HEK293 (cell line): Measurements from ENCODE around the gene PPM1N.

Source experiments
- KLF16 ChIP-seq: fragments of 450-650 bp; formaldehyde crosslinking; IDR thresholded peaks from 2 replicates; pipeline ENCODE4 v1.5.1; 2017; ENCODE audit warnings: missing biosample characterization, missing genetic modification characterization
- TCF7L2 ChIP-seq: IDR thresholded peaks from 2 replicates; pipeline ENCODE4 v1.6.1; 2011; ENCODE audit warnings: low read depth, mild to moderate bottlenecking, inconsistent platforms, low read length, moderate library complexity, borderline replicate concordance
- ZBTB21 ChIP-seq: fragments of 450-650 bp; formaldehyde crosslinking; IDR thresholded peaks from 2 replicates; pipeline ENCODE4 v1.5.1; 2017; ENCODE audit warnings: missing biosample characterization, missing genetic modification characterization
- ZFP41 ChIP-seq: fragments of 450-650 bp; formaldehyde crosslinking; IDR thresholded peaks from 2 replicates; pipeline ENCODE4 v1.5.1; 2016; ENCODE audit warnings: missing biosample characterization, missing genetic modification characterization, borderline replicate concordance
- ZNF112 ChIP-seq: fragments of 450-650 bp; formaldehyde crosslinking; IDR thresholded peaks from 2 replicates; pipeline ENCODE4 v1.5.0; 2017; ENCODE audit warnings: missing biosample characterization, missing genetic modification characterization
- ZNF132 ChIP-seq: fragments of 450-650 bp; formaldehyde crosslinking; IDR thresholded peaks from 2 replicates; pipeline ENCODE4 v1.5.1; 2017; ENCODE audit warnings: missing biosample characterization, missing genetic modification characterization, borderline replicate concordance
- ZNF19 ChIP-seq: fragments of 450-650 bp; formaldehyde crosslinking; IDR thresholded peaks from 2 replicates; pipeline ENCODE4; 2016; ENCODE audit warnings: missing biosample characterization, missing genetic modification characterization, low read depth
- ZNF2 ChIP-seq: fragments of 450-650 bp; formaldehyde crosslinking; IDR thresholded peaks from 2 replicates; pipeline ENCODE4 v1.5.1; 2016; ENCODE audit warnings: missing biosample characterization, missing genetic modification characterization
- ZNF221 ChIP-seq: fragments of 450-650 bp; formaldehyde crosslinking; IDR thresholded peaks from 2 replicates; pipeline ENCODE4 v1.5.1; 2017; ENCODE audit warnings: missing biosample characterization, missing genetic modification characterization, borderline replicate concordance
- ZNF266 ChIP-seq: fragments of 450-650 bp; formaldehyde crosslinking; IDR thresholded peaks from 2 replicates; pipeline ENCODE4 v1.5.1; 2016; ENCODE audit warnings: missing biosample characterization, missing genetic modification characterization, low read depth
- ZNF302 ChIP-seq: fragments of 450-650 bp; formaldehyde crosslinking; IDR thresholded peaks from 2 replicates; pipeline ENCODE4 v1.5.1; 2016; ENCODE audit warnings: missing biosample characterization, missing genetic modification characterization, low read depth
- ZNF341 ChIP-seq: fragments of 450-650 bp; formaldehyde crosslinking; IDR thresholded peaks from 2 replicates; pipeline ENCODE4; 2016; ENCODE audit warnings: low read depth, missing biosample characterization, missing genetic modification characterization
- ZNF501 ChIP-seq: fragments of 450-650 bp; formaldehyde crosslinking; IDR thresholded peaks from 2 replicates; pipeline ENCODE4 v1.5.1; 2016; ENCODE audit warnings: missing biosample characterization, missing genetic modification characterization
- ZNF529 ChIP-seq: fragments of 450-650 bp; formaldehyde crosslinking; IDR thresholded peaks from 2 replicates; pipeline ENCODE4 v1.5.1; 2017; ENCODE audit warnings: missing genetic modification characterization, missing biosample characterization; ENCODE audit not compliant: insufficient replicate concordance
- ZNF600 ChIP-seq: fragments of 450-650 bp; formaldehyde crosslinking; IDR thresholded peaks from 2 replicates; pipeline ENCODE4 v1.5.1; 2016; ENCODE audit warnings: missing biosample characterization, missing genetic modification characterization
- ZNF624 ChIP-seq: fragments of 450-650 bp; formaldehyde crosslinking; IDR thresholded peaks from 2 replicates; pipeline ENCODE4 v1.5.1; 2017; ENCODE audit warnings: missing biosample characterization, missing genetic modification characterization
- ZNF777 ChIP-seq: fragments of 450-650 bp; formaldehyde crosslinking; IDR thresholded peaks from 2 replicates; pipeline ENCODE4 v1.5.1; 2017; ENCODE audit warnings: missing biosample characterization, missing genetic modification characterization, borderline replicate concordance
- ZSCAN23 ChIP-seq: fragments of 450-650 bp; formaldehyde crosslinking; IDR thresholded peaks from 2 replicates; pipeline ENCODE4 v1.5.1; 2016; ENCODE audit warnings: missing biosample characterization, missing genetic modification characterization
- TF ChIP-seq, protein P1 (sequence below): fragments of 450-650 bp; formaldehyde crosslinking; IDR thresholded peaks from 2 replicates; pipeline ENCODE4 v1.5.1; 2016; ENCODE audit warnings: missing biosample characterization, missing genetic modification characterization
- TF ChIP-seq, protein P2 (sequence below): fragments of 450-650 bp; formaldehyde crosslinking; IDR thresholded peaks from 2 replicates; pipeline ENCODE4 v1.5.1; 2016; ENCODE audit warnings: missing biosample characterization, missing genetic modification characterization
- TF ChIP-seq, protein P3 (sequence below): fragments of 450-650 bp; formaldehyde crosslinking; IDR thresholded peaks from 2 replicates; pipeline ENCODE4 v1.5.1; 2017; ENCODE audit warnings: missing biosample characterization, missing genetic modification characterization
- TF ChIP-seq, protein P4 (sequence below): fragments of 450-650 bp; formaldehyde crosslinking; IDR thresholded peaks from 2 replicates; pipeline ENCODE4 v1.5.1; 2017; ENCODE audit warnings: missing biosample characterization, missing genetic modification characterization
- TF ChIP-seq, protein P5 (sequence below): fragments of 450-650 bp; formaldehyde crosslinking; IDR thresholded peaks from 2 replicates; pipeline ENCODE4 v1.5.1; 2016; ENCODE audit warnings: missing biosample characterization, missing genetic modification characterization
- TF ChIP-seq, protein P6 (sequence below): fragments of 450-650 bp; formaldehyde crosslinking; IDR thresholded peaks from 2 replicates; pipeline ENCODE4 v1.5.1; 2016; ENCODE audit warnings: missing biosample characterization, missing genetic modification characterization
- TF ChIP-seq, protein P7 (sequence below): fragments of 450-650 bp; IDR thresholded peaks from 2 replicates; pipeline ENCODE4 v1.5.1; 2018; ENCODE audit warnings: missing biosample characterization, missing genetic modification characterization

The PPM1N gene

DNA sequence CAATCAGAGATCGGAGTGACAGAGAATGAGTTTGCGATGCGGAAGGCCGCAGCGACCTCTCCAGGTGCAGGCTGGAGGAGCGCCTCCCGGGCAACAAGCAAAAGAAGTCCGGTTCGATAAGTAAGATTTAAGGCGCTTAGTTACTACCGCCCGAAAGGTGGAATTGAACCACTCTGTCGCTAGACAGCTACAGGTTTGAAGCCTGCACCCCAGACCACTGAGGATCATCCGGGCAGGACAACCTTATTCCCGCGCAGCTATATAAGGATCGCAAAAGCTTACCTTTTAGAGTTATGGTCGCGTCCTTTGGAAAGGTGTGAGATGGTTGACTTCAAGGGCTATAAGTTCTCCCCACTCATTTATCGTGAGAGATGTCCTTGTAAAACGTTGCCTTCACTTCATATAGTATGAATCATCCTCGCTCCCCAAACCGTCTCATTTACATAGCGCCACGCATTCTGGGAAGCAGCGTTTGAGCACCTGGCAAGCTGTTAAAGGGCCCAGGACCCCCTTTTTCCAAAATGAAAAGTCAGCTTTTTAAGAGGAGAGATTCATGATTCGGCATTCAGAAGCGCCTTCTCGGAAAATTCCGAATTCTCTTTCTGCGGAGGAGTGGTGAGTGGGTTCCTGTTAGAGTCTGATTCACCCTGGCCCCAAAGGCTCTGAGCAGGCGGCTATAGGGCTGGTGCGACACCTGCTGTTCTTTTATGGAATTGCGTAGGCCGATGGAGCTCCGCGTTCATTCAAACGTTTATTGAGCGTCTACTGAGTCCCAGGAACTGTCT is 19.6 kb upstream of the PPM1N start (continued):
- TF ChIP-seq, protein P1, sequence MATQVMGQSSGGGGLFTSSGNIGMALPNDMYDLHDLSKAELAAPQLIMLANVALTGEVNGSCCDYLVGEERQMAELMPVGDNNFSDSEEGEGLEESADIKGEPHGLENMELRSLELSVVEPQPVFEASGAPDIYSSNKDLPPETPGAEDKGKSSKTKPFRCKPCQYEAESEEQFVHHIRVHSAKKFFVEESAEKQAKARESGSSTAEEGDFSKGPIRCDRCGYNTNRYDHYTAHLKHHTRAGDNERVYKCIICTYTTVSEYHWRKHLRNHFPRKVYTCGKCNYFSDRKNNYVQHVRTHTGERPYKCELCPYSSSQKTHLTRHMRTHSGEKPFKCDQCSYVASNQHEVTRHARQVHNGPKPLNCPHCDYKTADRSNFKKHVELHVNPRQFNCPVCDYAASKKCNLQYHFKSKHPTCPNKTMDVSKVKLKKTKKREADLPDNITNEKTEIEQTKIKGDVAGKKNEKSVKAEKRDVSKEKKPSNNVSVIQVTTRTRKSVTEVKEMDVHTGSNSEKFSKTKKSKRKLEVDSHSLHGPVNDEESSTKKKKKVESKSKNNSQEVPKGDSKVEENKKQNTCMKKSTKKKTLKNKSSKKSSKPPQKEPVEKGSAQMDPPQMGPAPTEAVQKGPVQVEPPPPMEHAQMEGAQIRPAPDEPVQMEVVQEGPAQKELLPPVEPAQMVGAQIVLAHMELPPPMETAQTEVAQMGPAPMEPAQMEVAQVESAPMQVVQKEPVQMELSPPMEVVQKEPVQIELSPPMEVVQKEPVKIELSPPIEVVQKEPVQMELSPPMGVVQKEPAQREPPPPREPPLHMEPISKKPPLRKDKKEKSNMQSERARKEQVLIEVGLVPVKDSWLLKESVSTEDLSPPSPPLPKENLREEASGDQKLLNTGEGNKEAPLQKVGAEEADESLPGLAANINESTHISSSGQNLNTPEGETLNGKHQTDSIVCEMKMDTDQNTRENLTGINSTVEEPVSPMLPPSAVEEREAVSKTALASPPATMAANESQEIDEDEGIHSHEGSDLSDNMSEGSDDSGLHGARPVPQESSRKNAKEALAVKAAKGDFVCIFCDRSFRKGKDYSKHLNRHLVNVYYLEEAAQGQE (tag by site-specific recombination) = no peak
- TF ChIP-seq ZFP41 (tag by site-specific recombination) (no peak), ZNF529 (no peak), ZSCAN23 (tag by site-specific recombination) (no peak), ZNF221 (tag by site-specific recombination) (peak; percentile 85; the same call in 1 of the 2 replicates), ZNF112 (no peak), ZNF600 (peak; percentile 65; the same call in 1 of the 2 replicates), ZNF132 (no peak), ZNF341 (tag by site-specific recombination) (no peak), ZBTB21 (tag by site-specific recombination) (peak; percentile 38), TCF7L2 (no peak), ZNF777 (tag by site-specific recombination) (no peak), ZNF266 (no peak), ZNF624 (no peak), ZNF19 (tag by site-specific recombination) (no peak), ZNF501 (0 out of 2 replicates have a peak, but pooled peaks have one; percentile 52), ZNF2 (tag by site-specific recombination) (peak; percentile 89), KLF16 (tag by site-specific recombination) (peak; percentile 64; the same call in 1 of the 2 replicates), ZNF302 (tag by site-specific recombination) (no peak)
- TF ChIP-seq, protein P2, sequence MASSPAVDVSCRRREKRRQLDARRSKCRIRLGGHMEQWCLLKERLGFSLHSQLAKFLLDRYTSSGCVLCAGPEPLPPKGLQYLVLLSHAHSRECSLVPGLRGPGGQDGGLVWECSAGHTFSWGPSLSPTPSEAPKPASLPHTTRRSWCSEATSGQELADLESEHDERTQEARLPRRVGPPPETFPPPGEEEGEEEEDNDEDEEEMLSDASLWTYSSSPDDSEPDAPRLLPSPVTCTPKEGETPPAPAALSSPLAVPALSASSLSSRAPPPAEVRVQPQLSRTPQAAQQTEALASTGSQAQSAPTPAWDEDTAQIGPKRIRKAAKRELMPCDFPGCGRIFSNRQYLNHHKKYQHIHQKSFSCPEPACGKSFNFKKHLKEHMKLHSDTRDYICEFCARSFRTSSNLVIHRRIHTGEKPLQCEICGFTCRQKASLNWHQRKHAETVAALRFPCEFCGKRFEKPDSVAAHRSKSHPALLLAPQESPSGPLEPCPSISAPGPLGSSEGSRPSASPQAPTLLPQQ (tag by site-specific recombination) = peak; percentile 84; the same call in 1 of the 2 replicates
- TF ChIP-seq, protein P3, sequence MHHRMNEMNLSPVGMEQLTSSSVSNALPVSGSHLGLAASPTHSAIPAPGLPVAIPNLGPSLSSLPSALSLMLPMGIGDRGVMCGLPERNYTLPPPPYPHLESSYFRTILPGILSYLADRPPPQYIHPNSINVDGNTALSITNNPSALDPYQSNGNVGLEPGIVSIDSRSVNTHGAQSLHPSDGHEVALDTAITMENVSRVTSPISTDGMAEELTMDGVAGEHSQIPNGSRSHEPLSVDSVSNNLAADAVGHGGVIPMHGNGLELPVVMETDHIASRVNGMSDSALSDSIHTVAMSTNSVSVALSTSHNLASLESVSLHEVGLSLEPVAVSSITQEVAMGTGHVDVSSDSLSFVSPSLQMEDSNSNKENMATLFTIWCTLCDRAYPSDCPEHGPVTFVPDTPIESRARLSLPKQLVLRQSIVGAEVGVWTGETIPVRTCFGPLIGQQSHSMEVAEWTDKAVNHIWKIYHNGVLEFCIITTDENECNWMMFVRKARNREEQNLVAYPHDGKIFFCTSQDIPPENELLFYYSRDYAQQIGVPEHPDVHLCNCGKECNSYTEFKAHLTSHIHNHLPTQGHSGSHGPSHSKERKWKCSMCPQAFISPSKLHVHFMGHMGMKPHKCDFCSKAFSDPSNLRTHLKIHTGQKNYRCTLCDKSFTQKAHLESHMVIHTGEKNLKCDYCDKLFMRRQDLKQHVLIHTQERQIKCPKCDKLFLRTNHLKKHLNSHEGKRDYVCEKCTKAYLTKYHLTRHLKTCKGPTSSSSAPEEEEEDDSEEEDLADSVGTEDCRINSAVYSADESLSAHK = no peak
- TF ChIP-seq, protein P4, sequence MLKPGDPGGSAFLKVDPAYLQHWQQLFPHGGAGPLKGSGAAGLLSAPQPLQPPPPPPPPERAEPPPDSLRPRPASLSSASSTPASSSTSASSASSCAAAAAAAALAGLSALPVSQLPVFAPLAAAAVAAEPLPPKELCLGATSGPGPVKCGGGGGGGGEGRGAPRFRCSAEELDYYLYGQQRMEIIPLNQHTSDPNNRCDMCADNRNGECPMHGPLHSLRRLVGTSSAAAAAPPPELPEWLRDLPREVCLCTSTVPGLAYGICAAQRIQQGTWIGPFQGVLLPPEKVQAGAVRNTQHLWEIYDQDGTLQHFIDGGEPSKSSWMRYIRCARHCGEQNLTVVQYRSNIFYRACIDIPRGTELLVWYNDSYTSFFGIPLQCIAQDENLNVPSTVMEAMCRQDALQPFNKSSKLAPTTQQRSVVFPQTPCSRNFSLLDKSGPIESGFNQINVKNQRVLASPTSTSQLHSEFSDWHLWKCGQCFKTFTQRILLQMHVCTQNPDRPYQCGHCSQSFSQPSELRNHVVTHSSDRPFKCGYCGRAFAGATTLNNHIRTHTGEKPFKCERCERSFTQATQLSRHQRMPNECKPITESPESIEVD (tag by site-specific recombination) = no peak
- TF ChIP-seq, protein P5, sequence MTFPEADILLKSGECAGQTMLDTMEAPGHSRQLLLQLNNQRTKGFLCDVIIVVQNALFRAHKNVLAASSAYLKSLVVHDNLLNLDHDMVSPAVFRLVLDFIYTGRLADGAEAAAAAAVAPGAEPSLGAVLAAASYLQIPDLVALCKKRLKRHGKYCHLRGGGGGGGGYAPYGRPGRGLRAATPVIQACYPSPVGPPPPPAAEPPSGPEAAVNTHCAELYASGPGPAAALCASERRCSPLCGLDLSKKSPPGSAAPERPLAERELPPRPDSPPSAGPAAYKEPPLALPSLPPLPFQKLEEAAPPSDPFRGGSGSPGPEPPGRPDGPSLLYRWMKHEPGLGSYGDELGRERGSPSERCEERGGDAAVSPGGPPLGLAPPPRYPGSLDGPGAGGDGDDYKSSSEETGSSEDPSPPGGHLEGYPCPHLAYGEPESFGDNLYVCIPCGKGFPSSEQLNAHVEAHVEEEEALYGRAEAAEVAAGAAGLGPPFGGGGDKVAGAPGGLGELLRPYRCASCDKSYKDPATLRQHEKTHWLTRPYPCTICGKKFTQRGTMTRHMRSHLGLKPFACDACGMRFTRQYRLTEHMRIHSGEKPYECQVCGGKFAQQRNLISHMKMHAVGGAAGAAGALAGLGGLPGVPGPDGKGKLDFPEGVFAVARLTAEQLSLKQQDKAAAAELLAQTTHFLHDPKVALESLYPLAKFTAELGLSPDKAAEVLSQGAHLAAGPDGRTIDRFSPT = no peak
- TF ChIP-seq, protein P6, sequence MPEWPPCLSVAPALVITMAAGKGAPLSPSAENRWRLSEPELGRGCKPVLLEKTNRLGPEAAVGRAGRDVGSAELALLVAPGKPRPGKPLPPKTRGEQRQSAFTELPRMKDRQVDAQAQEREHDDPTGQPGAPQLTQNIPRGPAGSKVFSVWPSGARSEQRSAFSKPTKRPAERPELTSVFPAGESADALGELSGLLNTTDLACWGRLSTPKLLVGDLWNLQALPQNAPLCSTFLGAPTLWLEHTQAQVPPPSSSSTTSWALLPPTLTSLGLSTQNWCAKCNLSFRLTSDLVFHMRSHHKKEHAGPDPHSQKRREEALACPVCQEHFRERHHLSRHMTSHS (tag by site-specific recombination) = no peak
- TF ChIP-seq, protein P7, sequence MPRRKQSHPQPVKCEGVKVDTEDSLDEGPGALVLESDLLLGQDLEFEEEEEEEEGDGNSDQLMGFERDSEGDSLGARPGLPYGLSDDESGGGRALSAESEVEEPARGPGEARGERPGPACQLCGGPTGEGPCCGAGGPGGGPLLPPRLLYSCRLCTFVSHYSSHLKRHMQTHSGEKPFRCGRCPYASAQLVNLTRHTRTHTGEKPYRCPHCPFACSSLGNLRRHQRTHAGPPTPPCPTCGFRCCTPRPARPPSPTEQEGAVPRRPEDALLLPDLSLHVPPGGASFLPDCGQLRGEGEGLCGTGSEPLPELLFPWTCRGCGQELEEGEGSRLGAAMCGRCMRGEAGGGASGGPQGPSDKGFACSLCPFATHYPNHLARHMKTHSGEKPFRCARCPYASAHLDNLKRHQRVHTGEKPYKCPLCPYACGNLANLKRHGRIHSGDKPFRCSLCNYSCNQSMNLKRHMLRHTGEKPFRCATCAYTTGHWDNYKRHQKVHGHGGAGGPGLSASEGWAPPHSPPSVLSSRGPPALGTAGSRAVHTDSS (tag by site-specific recombination) = peak; percentile 42
